GM12873 (cell line): ENCODE data around the gene FAXC.

Experiments used
- TF ChIP-seq, protein P1 (sequence below): IDR thresholded peaks from 2 replicates; pipeline ENCODE4 v1.5.1; 2012; ENCODE audit warnings: low read depth, mild to moderate bottlenecking, moderate library complexity, low read length, control low read depth; ENCODE audit not compliant: insufficient read depth; ENCODE audit errors: missing control alignments

Gene FAXC

DNA sequence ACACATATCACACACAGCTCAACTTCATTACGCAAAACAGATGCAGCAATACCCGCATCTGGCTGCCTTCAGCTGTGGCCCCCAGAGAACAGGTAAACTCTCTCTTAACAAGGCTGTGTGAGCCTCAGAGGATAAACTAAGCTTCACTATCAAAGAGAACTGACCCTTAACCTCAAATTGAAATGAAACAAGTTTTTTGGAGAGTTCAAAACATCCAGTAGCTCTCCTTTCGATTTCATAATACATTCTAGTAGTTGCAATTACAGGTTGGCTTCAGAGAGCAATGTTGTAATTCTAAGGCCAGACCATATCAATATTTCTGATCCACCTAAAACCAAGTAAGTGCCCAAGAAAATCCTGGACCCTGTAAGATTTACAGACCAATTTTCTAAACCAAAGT is 113.5 kb downstream of the FAXC start:
- TF ChIP-seq, protein P1, sequence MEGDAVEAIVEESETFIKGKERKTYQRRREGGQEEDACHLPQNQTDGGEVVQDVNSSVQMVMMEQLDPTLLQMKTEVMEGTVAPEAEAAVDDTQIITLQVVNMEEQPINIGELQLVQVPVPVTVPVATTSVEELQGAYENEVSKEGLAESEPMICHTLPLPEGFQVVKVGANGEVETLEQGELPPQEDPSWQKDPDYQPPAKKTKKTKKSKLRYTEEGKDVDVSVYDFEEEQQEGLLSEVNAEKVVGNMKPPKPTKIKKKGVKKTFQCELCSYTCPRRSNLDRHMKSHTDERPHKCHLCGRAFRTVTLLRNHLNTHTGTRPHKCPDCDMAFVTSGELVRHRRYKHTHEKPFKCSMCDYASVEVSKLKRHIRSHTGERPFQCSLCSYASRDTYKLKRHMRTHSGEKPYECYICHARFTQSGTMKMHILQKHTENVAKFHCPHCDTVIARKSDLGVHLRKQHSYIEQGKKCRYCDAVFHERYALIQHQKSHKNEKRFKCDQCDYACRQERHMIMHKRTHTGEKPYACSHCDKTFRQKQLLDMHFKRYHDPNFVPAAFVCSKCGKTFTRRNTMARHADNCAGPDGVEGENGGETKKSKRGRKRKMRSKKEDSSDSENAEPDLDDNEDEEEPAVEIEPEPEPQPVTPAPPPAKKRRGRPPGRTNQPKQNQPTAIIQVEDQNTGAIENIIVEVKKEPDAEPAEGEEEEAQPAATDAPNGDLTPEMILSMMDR, result no peak

DNA sequence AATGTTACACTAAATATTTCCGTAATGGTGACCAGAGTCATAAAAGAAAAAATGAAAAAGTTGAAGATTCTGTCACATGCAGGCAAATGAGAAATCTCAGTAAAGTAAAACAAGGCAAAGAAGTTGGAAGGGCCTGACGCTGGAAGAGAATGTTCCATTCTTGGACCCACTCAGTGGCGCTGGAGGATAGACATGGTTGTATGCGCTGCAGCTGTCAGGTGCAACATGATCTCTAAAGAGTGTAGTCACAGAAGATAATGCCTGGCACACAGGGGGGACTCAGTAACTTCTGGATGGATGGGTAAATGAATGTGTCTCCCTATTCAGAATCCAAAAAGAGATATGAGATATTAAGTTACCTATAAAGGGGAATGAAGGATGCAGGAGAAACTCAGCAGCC is 116.3 kb downstream of the FAXC start:
- TF ChIP-seq, protein P1, result no peak

DNA sequence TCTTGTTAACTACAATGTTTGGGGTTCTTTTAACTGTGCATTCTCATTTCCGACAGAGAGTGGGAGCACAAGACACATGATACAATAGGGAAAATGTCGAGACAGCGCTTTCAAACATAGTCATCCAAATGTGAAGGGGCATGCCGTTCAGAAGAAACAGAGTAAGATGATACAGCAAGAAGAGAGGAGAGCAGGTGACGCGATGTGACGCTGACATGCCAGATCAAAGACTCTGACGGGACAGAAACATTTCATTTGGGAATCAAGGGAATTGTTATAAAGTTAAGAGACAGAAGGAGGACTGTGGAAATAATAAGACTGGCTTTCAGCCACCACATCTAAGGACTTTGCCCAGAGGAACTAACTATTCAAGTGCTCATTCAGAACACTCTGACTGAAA is 117.4 kb downstream of the FAXC start:
- TF ChIP-seq, protein P1, result no peak

DNA sequence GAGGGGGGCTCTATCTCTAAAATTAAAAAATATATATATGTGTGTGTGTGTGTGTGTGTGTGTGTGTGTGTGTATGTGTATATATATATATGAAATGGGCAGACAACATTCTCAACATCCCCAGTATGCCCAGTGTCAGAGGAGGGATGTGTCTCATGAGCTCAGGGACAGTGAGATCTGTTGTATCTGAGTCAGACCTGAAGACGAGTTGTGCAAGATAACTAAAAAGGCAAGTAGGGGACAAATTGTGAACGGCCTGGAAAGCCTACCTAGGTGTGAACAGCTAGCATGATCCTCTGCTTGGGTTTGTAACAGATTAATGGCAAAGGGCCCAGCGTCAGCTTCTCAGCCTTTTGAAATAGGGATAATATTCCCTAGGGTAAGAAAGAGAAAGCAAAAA is 124.3 kb downstream of the FAXC start:
- TF ChIP-seq, protein P1, result no peak
